GM20431 (cell line): ENCODE results near the gene F10.

Source experiments
- in situ Hi-C: fragments of 300-500 bp; cut with MseI, MboI; formaldehyde crosslinking; loops from one replicate; pipeline ENCODE4 v1.15.0; 2020; ENCODE audit warnings: low sequenced_read_pairs; ENCODE audit not compliant: unreplicated experiment

F10 gene

DNA sequence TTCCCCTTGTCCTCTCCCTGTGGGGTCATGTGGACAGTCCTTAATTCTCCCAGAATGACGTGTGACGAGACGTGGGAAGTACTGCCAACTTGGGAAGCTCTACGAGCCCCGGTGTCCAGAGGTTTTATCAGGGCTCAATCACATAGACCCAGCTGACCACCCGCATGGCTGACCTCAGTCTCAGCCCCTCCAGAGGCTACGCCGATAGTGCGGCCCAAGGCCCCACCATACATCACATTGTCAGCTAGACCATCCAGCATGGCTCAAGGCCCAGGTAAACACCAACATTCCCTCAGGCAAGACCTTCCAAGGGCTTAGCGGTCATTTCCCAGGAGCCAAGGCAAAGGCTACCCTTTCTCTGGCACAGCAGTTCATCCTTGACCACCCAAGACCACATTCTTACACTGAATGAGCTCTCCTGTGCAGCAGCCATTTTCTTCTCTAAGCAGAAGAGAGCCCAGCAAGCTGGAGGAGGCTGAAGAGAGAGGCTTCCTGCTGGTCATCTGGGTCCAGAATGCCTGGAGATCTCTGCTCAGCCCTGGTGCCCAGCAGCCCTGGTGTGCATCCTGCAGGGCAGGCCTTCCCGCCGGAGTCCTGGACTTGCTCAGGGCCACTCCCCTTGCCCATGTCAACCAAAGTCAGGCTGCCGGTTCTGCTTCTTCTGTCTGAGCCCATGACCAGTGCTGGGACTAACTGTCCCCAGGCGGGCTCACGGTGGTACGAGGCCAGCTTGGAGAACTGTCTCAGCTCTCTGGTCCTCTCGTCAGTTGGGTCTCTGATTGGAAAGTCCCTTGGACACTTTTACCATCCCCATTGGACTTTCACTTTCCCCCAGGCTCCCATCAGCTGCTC, 7.9 kb upstream of the F10 start:
- in situ Hi-C loops = no loop called here

DNA sequence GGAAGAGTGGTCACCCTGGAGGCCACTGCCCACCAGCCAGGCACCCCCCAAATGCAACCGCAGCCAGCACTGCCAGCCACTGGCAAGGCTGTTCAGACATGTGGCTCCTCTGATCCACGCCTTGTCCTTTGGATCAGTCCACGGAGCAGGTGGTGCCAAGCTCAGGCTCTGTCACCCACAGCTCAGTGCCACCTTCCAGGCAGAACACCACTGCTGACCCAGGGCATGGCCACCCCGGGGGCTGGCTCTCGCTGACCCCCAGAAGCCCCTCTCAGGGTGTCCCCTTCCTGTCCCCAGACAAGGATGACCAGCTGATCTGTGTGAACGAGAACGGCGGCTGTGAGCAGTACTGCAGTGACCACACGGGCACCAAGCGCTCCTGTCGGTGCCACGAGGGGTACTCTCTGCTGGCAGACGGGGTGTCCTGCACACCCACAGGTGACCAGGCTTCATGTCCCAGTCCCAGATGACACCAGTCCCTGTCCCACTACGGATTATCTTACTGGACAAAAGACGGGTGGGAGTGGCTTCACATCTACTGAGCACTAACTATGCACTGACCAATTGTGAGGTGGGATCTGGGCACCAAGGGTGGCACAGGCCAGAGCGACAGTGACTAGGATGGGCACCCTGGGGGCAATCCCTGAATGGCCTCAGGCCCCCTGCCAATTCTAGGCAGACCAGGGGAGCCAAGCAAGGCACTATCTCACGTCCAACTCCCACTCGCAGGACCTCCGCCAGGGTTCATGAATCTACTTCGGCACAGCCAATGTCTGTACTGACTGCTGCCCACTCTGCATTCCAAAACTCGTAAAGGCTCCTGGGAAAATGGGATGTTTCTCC, 7.0 kb upstream of the F10 start:
- in situ Hi-C loops = no loop called here

DNA sequence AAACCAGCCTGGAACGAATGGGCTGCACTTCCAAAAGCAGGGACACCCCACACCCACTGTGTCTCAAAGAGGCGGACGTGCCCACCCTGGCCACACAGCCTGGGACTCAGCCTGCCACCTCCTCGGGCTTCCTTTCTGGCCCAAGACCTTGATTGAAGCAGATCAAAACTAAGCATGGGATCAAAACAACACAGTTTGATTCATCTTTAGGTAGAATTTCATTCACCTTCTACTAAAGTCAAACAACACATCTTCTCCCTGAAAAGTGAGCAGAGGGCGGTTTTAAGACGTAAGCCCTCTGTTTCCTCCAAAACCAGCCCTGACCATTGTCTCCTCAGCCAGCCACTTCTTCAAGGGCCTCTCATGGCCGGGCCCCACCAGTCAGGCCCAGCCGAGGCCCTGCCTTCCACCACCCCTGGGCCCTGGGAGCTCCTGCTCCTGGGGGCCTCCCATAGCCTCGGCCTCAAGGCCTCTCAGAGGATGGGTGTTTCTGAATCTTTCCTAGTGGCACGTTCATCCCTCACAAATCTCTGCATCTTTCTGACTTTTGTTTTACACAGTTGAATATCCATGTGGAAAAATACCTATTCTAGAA, 6.3 kb upstream of the F10 start:
- in situ Hi-C loops = no loop called here

DNA sequence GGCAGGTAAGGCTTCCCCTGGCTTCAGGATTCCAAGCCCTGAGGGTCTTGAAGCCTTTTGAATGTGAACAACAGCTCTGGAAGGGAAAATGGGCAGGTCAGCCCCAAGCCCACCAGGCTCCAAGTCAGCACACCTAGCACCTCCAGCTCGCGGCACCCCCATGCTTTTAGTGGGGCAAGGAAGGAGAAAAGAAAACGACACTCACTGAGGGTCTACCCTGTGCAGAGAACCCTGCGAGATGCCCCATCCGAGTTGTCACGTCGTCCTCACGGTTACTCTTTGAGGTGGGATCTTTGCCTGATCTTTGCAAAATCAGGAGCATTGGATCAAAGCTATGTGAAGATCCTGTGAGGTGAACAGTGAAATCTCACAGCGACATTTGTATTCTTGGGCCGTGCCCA, 5.7 kb upstream of the F10 start:
- in situ Hi-C loops = no loop called here

DNA sequence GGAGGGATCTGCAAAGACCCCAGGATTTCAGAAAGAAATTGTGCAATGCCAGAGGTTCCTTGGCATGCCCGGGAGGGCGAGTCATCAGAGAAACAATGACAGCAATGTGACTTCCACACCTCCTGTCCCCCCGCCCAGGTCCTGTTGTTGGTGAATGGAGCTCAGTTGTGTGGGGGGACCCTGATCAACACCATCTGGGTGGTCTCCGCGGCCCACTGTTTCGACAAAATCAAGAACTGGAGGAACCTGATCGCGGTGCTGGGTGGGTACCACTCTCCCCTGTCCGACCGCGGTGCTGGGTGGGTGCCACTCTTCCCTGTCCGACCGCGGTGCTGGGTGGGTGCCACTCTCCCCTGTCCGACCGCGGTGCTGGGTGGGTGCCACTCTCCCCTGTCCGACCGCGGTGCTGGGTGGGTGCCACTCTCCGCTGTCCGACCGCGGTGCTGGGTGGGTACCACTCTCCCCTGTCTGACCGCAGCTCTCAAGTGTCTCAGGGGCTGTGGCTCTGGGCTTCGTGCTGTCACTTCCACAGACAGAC, 5.2 kb upstream of the F10 start:
- in situ Hi-C loops = no loop called here

DNA sequence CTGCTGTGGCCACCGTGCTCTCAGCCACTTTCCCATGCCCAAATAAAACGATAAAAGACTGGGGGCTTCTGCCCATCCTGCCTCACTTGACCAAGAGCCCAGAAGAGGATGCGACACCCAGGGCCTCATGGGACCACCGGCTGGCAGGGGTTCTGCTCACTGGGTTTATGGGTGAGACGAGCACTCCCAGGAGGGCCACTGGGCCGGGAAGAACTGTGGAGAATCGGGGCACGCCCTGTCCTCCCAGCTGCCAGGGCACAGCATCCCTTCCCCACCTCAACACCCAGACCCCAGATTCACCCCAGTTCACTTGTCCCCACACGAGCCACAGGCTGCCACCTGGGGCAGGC, 4.7 kb upstream of the F10 start:
- in situ Hi-C loops = no loop called here

DNA sequence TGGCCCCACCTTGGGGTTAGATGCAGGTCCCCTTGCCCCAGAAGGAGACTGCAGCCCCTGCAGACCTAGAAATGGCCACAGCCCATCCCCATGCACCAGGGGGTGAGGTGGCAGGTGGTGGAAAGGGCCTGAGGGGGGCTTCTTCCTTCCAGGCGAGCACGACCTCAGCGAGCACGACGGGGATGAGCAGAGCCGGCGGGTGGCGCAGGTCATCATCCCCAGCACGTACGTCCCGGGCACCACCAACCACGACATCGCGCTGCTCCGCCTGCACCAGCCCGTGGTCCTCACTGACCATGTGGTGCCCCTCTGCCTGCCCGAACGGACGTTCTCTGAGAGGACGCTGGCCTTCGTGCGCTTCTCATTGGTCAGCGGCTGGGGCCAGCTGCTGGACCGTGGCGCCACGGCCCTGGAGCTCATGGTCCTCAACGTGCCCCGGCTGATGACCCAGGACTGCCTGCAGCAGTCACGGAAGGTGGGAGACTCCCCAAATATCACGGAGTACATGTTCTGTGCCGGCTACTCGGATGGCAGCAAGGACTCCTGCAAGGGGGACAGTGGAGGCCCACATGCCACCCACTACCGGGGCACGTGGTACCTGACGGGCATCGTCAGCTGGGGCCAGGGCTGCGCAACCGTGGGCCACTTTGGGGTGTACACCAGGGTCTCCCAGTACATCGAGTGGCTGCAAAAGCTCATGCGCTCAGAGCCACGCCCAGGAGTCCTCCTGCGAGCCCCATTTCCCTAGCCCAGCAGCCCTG, 4.2 kb upstream of the F10 start:
- in situ Hi-C loops = no loop called here

DNA sequence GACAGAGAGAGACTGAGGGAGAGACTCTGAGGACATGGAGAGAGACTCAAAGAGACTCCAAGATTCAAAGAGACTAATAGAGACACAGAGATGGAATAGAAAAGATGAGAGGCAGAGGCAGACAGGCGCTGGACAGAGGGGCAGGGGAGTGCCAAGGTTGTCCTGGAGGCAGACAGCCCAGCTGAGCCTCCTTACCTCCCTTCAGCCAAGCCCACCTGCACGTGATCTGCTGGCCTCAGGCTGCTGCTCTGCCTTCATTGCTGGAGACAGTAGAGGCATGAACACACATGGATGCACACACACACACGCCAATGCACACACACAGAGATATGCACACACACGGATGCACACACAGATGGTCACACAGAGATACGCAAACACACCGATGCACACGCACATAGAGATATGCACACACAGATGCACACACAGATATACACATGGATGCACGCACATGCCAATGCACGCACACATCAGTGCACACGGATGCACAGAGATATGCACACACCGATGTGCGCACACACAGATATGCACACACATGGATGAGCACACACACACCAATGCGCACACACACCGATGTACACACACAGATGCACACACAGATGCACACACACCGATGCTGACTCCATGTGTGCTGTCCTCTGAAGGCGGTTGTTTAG, 3.3 kb upstream of the F10 start:
- in situ Hi-C loops = no loop called here

DNA sequence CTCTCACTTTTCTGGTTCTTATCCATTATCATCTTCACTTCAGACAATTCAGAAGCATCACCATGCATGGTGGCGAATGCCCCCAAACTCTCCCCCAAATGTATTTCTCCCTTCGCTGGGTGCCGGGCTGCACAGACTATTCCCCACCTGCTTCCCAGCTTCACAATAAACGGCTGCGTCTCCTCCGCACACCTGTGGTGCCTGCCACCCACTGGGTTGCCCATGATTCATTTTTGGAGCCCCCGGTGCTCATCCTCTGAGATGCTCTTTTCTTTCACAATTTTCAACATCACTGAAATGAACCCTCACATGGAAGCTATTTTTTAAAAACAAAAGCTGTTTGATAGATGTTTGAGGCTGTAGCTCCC, 2.8 kb upstream of the F10 start:
- in situ Hi-C loops = no loop called here

DNA sequence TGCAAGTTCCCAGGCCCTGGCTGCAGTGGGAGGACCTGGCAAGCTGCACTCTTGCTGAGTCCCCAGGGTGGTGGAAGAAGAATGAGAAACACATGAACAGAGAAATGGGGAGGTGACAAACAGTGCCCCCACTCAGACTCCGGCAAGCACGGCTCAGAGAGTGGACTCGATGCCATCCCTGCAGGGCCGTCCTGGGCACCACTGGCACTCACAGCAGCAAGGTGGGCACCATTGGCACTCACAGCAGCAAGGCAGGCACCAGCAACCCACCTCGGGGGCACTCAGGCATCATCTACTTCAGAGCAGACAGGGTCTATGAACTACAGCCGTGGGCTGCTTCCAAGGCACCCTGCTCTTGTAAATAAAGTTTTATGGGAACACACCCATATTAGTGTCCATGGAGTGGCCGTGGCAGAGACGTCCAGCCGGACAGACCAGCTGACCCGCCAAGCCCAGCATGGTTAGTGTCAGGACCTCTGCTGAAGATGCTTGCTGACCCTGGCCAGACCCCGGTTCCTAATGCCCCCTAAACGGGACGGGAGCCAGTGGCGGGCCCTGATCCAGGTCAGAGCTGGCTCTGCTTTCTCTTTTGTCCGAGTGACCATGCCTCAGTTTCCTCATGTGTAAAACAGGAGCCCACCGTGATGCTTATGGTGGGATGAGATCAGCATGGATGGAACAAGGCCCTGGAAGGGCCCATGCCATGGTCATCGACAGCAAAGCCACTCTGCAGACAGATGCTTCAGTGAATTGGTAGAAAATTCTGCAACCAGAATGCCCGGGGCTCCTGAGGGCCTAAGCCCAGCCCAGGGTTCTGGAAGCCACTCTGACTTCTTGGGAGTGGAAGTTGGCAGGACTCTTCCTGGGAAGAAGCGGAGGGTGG, 2.1 kb upstream of the F10 start:
- in situ Hi-C loops = no loop called here

DNA sequence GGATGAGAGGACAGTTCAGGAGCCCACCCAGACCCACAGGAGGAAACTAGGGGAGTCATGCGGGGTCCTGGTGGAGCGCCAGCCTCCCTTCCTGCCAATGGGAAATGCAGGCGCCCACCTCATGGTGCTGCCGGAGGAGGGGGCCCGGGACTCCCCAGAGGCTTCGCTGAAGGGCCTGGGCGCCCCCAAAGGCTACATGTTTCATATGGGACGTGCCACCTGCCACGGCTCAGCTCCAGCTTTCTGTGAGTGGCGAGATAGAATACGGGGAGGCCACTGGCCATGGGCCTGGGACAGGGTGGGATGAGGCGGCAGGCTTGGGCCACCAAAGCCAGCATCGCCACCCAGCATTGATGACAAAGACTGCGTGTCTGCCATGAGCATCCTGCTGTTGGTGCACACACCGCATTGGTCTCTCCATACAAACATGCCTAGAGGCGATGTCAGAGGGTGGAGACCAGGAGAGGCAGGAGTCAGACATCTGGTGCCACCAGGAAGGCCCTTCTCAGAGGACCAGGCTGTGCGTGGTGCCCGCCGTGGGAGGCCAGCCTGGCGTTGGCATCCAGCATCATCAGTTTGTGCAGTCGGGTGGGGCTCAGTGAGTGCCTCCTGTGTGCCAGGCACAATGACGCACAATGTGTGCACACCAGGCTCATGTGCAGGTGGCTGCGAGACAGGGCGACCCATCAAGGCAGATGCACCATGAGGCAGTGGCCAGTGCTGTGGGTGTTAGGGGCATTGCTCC, 1.2 kb upstream of the F10 start:
- in situ Hi-C loops = no loop called here

DNA sequence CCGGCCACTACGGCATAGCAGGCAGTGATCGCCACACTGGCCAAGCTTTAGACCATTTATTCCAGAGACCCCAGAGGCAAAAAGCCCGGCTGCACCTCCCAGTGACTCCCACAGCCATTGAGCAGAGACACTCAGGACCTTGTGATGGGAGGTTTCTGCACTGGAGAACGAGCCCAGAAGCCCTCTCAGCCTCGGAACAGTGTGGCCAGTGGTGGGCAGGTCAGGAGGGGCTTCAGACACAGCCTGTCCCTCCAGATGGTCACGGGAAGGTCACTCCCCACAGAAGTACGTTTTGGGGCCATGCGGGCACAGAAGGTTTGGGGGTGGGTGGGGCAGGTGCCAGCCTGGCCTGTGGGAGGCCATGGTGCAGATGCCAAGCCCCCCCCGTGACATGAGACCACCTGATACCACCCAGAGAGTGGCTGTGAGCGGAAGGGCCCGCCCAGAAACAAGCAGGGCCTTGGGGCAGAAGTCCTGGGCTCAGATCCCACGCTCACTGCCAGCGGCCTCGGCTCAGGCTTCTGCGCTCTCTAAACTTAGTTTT, 599 bp upstream of the F10 start:
- in situ Hi-C loops = no loop called here

DNA sequence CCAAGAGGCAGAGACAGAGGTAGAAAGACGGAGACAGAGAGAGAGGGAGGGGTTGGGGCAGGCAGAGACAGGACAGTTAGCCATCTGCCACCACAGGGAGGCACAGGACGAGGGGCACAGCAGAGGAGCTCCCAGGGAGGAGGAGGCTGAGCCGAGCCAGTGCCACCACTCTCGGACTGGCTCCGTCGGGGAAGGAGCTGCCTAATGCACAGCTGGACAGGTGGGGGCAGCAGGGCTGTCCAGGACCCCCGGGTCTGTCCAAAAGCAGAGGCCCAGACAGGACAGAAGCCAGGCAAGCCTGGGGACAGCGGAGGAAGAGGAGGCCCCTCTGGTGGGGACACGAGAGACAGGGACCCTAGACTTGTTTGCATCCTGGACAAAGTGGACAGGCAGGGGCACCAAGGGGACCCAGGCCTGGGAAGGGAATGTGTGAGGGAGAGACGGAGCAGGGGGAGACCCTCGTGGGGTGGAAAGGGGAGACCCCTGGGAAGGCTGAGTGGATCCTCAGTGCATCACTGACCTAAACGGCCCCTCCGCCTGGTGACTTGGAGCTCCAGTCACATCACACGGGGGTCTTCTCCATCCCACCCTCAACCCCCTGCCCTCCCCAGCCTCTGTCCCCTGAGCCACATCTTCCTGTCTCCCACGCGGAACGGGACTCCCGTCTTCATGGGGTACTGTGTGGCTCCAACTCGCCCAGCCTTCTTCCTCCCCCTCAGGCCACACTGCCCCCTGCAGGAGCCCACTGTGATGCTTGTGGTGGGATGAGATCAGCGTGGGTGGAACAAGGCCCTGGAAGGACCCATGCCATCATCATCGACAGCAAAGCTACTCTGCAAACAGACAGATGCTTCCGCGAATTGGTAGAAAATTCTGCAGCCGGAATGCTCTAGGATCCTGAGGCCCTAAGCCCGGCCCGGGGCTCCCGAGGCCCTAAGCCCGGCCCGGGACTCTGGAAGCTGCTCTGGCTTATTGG, 915 bp downstream of the F10 start:
- in situ Hi-C loops = no loop called here

DNA sequence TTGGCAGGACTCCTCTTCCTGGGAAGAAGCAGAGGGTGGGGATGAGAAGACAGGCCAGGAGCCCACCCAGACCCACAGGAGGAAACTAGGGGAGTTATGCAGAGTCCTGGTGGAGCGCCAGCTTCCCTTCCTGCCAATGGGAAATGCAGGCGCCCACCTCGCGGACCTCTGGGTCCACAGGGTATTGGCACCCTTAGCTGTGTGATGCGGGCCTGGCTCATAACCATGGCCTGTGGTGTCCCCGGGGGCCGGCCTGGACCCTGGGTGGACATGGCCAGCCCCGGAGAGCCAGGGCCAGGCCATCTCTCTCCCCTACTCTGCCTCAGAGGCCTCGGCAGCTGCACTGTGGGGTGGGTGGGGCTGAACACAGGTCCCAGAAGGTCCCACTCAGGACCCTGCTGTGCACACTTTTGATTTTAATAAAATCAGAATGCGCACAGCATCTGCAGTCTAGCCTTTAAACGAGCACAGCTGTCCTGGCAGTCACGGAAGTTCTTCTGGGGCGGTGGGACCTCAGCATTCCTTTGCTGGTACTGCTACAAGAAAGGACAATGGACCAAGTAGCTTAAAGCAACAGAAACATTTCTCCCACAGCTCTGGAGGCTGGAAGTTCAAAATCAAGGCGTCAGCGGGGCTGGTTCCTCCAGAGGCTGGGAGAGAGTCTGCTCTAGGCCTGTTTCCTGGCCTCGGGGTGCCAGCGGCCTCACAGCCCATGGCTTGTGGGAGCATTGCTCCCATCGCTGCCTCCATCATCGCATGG, 1.8 kb downstream of the F10 start:
- in situ Hi-C loops = no loop called here

DNA sequence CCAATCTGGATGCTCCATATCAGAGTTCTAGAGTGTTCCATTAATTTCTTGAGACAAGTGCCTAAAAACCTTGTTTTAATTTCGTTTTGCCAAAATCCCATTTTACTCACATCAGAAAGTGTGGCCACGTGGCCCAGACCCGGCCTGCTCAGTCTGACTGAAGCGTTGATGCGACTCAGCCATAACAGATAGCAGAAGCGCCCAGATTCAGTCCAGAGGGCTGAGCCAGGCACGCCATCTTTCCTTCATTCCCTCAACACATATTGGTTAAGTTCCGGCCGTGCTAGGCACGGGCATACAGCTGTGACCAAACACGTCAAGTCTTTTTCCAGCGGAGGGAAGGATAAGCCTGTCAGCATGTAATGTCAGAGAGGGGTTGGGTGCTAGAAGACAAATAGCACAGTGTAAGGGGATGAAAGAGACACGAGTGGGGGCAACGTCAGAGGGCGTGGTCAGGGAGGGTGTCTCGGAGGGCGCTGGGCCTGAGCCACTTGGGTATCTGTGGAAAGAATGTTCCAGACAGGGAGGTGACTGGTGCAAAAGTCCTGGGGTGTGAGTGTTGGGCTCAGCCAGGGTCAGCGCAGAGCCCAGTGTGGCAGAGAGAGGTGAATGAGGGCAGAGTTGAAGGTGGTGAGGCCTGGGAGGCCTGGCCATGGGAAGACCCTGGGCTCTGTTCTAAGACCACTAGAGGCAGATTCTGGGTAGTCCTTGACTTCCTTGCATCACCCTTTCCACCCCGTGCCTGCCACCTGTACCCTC, 3.1 kb downstream of the F10 start:
- in situ Hi-C loops = no loop called here
